HG02642 (cell line): ENCODE data around the gene NKAPD1.
A peak's percentile ranks its signal among the peaks of the same experiment; 100 is the strongest.
"Not testable (repeated sequence)": the region's sequence is repeated elsewhere in the genome, so short reads cannot be mapped to it uniquely, and the experiment has no call there.

Experiments
- ATAC-seq: cut with Tn5 transposase; IDR thresholded peaks from one replicate; pipeline ENCODE4 v1.9.1; 2021; ENCODE audit warnings: mild to moderate bottlenecking; ENCODE audit not compliant: unreplicated experiment, poor library complexity

Gene NKAPD1

DNA sequence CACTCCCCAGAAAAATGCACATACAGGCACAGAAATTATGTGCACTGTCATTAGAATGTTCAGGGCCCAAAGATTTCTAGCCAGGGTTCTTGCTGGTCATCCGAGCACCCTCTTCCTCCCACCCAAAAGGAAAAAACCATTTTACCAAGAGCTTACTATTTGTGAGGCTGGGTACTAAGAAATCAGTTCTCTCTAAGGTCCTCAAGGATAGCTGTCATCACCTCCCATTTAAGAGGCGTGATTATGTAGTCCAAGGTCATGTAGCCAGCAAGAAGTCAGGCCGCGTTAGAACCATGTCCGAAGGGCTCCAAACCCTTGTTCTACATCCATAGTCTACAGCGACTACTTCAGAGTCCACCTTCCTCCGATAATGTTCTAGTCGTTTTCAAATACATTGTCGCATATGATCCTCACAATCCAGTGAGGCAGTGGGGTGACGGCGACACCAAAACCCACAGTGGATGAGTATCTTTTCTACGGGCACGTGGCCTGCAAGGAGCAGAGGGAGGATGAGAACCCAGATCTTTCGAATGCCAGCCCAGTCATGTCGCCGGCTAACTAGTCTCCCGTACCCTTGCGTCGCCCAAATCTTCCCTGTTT lies 11.8 kb downstream of the NKAPD1 start:
- peak; percentile 29 for ATAC-seq

- peak; percentile 94 for ATAC-seq
These were observed 12.5 kb downstream of the NKAPD1 start, which contains the start of the genes SDHD and TIMM8B for GRCh38 chr11:112086422-112087191. Gene SDHD (plus strand): TSS chr11:112086873. CDS start chr11:112086908, 35 bp downstream. Gene TIMM8B (minus strand): TSS chr11:112086756. CDS start chr11:112086723, 33 bp downstream.

DNA sequence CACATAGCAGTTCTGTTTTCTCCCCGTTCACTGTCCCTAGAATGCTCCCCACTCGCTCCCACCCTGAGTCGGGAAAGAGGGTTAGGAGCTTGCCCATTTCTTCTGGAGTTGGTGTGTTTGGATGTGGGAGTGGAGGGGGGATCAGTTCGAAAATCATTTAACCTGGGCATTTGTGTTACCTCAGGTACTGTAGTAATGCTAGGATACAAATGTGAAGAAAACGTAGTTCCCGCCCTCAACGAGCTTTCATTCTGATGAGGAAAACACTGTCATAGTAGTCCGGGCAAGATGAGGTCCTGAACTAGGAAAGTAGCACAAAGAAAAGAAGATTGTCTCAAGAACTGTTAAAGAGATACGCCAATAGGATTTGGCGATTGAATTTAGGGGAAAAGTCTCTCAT lies 13.1 kb downstream of the NKAPD1 start:
- peak; percentile 7 for ATAC-seq

DNA sequence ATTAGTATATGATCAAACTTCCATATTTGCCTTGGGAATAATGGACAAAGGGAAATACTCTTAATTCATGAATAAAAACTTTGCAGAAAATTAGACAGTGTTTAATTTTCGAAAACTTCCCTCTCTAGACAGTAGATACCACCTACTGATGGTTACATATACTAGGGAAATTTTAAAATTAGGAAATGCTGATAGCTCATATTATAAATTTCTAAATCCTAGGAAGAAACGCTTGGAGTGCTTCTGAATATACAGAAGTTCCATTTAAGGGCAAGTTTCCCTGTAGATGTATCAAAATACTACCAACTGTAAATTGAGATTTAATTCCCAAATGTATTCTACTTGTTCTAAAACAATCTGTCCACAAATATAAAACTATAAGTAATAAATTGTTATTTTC lies 21.2 kb downstream of the NKAPD1 start:
- ATAC-seq = not testable (repeated sequence)

DNA sequence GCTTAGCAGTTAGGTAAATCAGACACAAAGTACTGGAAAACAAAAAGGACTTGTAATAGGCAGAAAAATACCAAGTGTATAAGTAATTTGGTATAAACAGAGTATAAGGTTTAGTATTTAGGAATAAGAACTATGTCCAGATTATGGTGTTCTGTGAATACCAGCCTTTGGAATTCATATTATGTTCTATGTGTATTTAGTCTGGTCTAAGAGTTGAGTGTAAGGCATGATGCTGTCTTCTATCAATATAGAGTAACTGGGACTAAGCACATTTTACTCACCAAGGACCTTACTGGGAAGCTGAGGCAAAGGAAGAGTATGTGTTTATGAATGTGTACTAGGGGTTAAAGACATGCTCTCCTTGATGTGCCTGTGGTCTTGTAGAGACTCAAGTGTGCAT lies 22.1 kb downstream of the NKAPD1 start:
- ATAC-seq = no peak

GRCh38 chr11:112097734-112098528 lies 23.8 kb downstream of the NKAPD1 start:
- no peak for ATAC-seq

GRCh38 chr11:112100462-112100861 lies 26.4 kb downstream of the NKAPD1 start:
- ATAC-seq = no peak

GRCh38 chr11:112103446-112103845 lies 29.3 kb downstream of the NKAPD1 start:
- no peak for ATAC-seq

DNA sequence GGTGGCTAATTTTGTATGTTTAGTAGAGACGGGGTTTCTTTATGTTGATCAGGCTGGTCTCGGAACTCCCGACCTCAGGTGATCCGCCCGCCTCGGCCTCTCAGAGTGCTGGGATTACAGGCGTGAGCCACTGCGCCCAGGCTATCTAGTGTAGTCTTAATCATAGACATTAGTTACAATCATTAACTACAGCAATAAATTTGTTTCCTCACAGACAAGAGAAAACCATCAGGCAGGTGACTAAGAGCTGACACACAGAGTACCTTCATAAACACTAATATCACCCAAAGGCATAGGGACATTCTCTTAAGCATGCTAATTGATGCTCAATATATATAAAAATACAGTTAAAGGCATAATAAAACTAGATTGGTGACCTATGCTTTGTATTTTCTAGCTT lies 32.0 kb downstream of the NKAPD1 start:
- no peak for ATAC-seq

DNA sequence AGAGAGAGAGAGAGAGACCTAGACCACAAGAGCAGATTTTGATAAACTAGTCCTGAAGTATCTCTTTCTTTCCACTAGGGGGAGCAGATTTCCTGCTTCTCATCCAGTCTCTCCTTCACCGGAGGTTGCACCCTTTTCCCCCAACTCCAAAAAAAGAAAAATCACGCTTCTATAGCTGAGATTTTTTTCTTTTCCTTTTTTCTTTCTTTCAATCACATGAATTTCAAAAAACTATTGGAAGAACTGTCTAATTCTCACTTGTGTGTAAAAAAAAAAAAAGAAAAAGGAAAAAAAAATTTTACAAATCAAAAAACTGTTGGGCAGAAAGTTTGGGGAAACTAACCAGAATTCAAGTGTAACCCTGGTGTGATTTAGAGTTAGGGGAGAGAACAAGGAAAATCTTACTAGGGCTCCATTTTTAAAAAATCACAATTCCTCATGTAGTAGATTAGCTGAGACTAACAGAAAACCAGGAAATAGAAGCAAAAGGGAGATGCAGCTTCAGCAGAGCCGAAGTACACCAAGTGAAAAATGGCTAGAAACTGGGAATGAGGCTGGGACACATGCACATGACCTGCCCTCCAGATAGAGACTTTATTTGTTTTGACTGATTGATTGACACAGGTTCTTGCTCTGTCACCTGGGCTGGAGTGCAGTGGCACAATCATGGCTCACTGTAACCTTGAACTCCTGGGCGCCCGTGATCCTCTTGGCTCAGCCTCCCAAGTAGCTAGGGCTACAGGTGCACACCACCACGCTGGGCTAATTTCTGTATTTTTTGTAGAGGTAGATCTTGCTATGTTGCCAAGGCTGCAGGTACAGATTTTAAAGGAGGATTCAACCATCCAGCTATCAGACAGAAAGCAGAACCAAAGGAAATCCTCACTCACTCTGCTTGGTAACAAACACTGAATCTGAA lies 39.7 kb downstream of the NKAPD1 start:
- no peak for ATAC-seq

DNA sequence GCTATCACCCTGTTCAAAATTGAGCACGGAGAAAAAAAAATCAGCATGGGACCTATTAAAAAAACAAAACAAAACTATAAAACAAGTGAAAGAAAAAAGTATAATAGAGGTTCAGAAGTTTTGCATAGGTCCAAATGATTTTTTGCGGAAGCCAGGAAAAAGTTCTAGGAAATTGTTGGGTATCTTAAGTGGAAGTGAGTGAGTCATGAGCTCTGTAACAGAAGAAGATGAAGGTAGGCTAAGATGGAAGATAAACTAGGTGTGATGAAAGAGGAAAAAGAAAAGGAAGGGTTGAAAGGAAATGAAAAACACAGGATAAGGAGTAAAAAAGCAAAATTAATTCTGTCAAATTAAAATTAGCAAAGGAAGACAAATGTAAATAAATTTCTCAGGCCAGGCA lies 40.4 kb downstream of the NKAPD1 start:
- ATAC-seq = no peak

DNA sequence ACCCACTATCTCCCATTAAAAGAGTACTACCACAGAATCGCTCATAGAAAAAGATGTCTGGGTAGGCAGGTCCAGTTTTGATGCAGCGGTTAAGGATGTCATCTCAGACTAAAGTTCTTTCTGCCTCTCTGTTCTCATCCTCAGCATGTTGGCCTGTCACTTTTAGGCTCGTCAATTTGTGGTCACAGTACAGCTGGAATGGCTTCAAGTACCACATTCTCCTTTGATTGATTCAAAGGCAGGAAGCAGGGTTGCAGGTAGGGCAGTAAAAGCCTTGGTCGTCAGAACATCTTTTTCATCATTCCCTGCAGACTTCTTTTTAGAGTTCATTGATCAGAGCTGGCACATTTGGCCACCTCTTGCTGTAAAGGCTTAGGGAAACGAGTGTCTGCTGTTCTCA lies 41.3 kb downstream of the NKAPD1 start:
- no peak for ATAC-seq

DNA sequence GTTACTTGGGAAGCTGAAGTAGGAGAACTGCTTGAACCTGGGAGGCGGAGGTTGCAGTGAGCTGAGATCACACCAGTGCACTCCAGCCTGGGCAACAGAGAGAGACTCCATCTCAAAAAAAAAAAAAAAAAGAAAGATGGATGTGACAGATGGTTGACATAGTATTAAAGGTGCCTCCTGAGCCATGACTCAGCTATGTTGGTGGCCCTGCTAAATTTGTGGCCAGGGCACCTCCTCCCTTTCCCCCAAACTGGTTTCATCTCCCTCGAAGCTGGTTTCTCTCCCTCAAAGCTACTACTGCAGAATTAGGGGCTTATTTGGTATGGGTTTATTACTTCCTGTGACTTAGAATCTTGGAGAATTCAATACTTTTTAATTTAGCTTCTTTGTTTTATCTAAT lies 44.1 kb downstream of the NKAPD1 start:
- no peak for ATAC-seq

DNA sequence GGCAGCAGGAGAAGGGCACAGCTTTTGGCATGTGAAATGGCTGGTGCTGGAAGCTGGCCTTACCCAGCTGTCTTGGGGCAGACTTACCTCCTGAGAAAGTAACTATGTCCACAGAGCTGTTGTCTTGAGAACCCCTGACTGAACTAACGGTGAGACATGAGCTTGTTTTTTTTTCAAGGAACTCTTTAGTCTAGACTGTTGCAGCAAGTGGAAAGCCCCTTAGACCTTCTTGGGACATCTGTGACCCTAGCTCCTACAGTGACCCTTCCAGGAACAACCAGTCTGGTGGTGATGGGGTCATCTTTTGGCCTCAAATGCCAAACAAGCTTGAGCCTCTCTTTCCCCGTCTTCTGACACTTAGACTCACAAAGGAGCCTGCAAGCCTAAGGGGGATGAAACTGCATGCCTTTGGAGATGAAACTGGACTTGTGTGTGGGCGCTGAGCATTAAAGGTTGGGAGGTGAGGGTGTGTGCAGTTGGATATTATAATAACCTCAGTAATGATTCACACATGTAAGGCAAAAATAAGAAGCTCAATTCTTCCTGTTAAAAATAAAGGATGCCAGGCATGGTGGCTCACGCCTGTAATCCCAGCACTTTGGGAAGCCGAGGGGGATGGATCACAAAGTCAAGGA lies 48.0 kb downstream of the NKAPD1 start:
- ATAC-seq = no peak

DNA sequence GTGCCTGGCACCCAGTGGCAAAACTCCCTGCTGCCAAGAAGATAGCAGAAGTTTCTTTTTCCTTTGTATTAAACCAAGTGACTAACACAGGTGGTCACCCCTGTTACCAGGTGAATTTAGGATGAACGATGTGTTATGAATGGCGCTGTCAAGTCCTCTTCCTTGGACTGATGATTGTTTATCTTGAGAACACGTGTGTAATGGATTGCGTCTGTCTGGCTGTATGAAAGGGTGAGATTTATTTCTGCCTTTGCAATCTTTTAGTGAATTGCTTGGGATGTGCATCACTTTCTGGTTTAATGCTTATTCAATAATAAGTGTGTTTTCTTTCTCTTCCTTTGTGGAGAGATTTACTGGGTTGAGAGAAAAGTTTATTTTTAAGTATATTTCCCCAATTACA lies 49.0 kb downstream of the NKAPD1 start:
- no peak for ATAC-seq

DNA sequence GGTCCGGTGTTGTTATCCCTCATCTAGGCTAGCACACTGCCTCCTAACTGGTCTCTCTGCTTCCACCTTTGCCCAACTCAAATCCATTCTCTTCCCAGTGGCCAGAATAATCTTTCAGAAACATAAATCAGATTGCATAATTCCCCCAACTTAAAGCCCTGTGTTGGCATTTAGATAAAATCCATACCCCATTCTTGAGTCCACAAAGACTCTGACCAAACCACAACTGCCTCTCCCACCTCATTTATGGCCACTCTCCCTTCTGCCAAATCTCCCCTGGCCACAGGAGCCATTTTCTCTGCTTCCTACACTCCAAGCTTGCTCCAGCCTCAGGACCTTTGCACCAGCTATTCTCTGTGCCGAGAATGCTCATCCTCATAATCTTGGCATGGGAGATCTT lies 53.0 kb downstream of the NKAPD1 start:
- ATAC-seq = no peak

DNA sequence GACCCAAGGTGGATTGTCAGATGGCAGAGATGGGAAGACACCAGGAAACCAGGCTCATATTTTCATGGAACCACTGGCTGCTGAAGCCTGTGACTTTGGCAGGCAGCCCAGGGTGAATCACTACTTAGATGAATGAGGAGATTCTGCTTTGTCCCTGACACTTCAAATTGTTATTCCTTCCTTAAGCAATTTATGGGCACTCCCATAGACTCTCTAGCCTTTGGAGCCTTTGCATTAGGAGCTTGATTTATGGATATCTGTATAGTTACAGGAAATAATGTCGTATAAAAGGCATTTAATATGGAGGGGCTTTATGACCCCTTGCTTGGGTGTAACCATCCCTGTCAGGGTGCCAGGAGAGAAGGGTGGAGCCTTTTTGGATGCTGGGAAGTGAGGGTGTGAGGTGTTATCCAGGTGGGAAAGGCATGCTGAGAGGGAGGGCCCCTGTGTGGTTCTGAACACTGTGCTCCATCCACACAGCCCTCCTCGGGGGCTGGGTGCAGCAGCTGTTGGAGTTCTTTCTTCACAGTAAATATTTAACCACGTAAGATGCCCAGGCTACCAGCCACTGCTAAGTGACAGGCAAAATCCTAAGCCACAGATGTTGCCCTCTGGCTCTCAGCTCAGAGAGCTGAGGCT lies 54.5 kb downstream of the NKAPD1 start:
- no peak for ATAC-seq

GRCh38 chr11:112129656-112130055 lies 55.6 kb downstream of the NKAPD1 start:
- ATAC-seq = no peak

DNA sequence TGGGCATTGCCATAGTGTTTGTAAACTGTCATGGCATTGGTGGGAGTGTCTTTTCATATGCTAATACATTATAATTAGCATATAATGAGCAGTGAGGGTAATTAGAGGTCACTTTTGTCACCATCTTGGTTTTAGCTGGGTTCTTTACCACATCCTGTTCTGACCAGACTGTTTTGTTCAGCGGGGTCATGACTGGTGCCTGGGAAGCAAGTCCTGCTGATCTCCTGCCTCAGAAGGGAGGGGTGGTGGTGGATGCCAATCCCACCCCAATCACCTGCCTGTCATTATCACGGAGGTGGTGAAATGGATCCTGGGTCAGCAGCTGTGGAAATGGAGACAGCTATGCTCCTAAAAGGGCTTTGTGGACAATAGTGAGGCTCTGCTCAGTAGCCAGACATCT lies 58.6 kb downstream of the NKAPD1 start:
- ATAC-seq = no peak
